Activated T-helper 1 cell treated with Interleukin-2 at 50 U/mL for 16 hours (primary cell): Measurements from ENCODE around the gene GIPC3.

ENCODE experiments used
- DNase-seq: peaks from one replicate; pipeline ENCODE4 v3.0.0-alpha.2; 2020; ENCODE audit warnings: low read depth

GIPC3 gene

DNA sequence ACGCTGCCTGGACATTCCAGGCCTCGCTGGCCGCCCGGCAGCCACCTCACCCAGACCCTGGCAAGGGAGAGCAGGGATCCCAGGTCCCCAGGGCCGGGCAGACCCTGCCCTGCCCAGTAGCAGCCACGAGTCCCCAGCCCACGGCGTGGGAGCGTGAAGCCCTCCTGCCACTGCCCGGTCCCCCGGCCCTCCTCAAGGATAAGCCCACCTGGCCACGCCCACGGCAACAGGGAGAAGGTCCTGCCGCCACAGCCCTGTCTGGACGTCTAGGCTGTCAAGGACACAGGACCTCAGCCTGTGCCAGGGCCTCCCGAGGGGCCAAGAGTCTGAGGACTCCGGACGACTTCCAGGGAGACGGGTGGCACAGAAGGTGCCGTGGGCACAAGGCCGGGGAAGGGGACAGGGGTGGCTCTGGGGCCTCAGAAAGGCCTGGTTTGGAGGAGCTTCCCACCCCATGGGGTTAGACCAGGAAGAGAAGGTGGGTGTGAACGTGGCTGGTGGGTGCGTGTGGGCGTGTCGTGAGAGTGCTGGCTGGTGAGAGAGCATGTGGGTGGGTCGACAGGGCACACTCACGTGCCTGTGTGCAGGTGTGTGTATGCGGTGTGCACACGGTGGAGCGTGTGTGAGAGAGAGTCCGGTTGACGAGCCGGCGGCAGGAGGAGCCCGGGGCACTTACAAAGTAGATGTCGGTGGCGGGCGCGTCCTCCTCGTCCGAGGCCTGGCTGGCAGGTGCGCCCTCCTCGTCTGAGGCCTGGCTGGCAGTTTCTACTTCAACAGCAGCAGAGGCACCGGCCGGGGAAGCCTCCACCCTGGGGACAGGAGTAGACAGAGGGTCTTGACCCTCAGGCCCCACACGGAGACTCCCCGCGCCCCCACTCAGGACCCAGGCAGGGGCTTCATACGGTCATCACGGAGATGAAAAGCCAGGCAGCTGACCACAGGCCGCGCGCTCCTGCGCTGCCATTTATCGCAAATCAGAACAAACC, 53.2 kb downstream of the GIPC3 start:
- DNase-seq: no peak

DNA sequence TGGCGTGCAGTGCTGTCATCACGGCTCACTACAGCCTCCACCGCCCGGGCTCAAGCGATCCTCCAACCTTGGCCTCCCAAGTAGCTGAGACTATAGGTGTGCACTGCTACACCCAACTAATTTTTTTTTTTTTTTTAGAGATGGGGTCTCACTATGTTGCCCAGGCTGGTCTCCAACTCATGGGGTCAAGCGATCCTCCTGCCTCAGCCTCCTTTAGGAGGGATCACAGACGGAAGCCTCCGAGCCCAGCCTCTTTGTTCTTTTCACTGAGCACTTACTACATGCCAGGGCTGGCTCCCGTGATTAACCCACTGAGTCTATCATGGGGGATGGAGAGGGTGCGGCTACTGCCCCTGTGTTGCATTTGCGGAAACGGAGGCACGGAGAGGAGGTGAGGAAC, 54.2 kb downstream of the GIPC3 start:
- DNase-seq: no peak

DNA sequence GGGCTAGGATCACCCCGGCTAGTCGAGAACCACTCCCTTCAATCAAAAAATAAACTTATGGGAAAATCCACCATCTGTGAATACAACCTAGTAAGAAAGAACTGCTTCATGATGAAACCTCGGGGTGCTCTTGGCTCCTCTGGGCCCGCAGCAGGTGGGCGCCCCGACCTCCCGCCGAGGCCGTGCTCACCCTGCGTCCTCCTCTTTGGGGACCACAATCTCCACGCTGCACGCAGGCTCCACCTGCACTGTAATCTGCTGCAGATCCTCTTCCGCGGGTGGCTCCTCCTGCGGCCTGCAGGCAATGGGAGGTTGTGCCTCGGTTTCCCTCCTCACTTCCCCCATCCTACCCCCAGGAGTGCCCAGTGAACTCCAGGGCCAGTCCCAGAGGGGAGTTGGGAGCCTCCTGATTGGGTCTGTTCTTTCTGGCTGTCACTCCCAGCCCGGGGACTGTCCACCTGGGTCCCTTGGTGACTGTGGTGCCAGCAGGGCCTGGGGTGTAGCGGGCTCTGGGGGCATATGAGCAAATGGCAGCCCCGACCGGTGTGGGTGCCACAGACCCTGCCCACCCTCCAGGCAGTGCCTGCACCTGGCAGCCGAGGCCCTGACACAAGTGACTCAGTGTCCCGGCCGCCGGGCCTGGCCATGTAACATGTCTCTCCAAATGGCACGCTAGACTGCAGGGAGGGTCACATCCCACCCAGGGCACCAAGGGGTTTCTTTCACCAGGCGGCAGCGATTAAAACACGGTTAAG, 56.4 kb downstream of the GIPC3 start:
- DNase-seq: no peak

DNA sequence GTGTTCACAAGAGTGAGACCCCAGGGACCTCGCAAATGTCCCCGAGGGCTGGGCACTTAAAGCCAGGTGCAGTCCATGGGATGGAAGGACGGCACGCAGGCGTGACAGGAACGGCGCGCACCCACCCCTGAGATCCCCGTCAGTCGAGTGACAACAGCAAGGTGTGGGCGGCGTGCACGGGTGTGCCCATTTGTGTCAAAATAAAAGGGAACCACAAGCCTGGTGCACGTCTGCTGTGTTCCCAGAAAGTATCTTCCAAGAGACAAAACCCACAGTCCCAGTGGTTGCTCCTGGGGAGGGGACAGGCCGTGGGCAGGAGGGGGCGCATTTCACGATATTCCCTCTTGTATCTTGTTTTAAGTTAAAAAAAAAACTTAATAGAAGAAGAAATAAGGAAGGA, 57.0 kb downstream of the GIPC3 start:
- no peak for DNase-seq
